HepG2 (cell line): ENCODE measurements around the gene FAM89B. TPM values are rescaled to one million over a fixed set of nuclear protein-coding genes. Genes with fewer than 3 reads are reported as not detected.

Source experiments
- HOXA3 ChIP-seq: sonication (generic); formaldehyde crosslinking; IDR thresholded peaks from 2 replicates; pipeline ENCODE4 v1.5.0; 2020; ENCODE audit warnings: missing genetic modification reagents
- PPARG ChIP-seq: conservative IDR thresholded peaks from 2 replicates; pipeline ENCODE4 v1.6.1; 2016; ENCODE audit warnings: missing biosample characterization, missing genetic modification reagents
- SALL1 ChIP-seq: sonication (generic); formaldehyde crosslinking; IDR thresholded peaks from 2 replicates; pipeline ENCODE4 v1.8.0; 2022; ENCODE audit warnings: mild to moderate bottlenecking, missing genetic modification reagents
- ZBTB7A ChIP-seq: sonication (generic); formaldehyde crosslinking; IDR thresholded peaks from 2 replicates; pipeline ENCODE4 v1.8.0; 2022; ENCODE audit warnings: mild to moderate bottlenecking, missing genetic modification reagents
- ZNF317 ChIP-seq: sonication (generic); formaldehyde crosslinking; IDR thresholded peaks from 2 replicates; pipeline ENCODE4 v1.5.0; 2020; ENCODE audit warnings: mild to moderate bottlenecking, missing genetic modification reagents
- ZNF776 ChIP-seq: sonication (generic); formaldehyde crosslinking; IDR thresholded peaks from 2 replicates; pipeline ENCODE4 v1.4.0; 2020; ENCODE audit warnings: mild to moderate bottlenecking, missing genetic modification reagents
- polyA plus RNA-seq, 8 experiments: library from polyadenylated mRNA; depleted of rRNA in 3 of 8; stranded (reverse) in 7 of 8; unstranded in 1 of 8; fragments of >200 nt; fragmentation: Illumina TruSeq in 4 of 8; extraction: Trizol in 4 of 8; gene quantifications; 2 replicates each; pipeline versions ENCODE4 v1.2.1 to v1.2.3, GENCODE V29; 2011 to 2016; ENCODE audit warnings: low read depth in 4 of 8, missing spikeins in 1 of 8, mixed read lengths in 1 of 8; ENCODE audit not compliant: insufficient read depth in 1 of 8
- total RNA-seq, 5 experiments: library from RNA; depleted of rRNA; stranded (reverse); fragments of >200 nt; fragmentation: Illumina TruSeq; extraction: Trizol; gene quantifications; 2 replicates each; pipeline ENCODE4 v1.2.3, GENCODE V29; 2016; ENCODE audit warnings: low read depth in 1 of 5
- TF ChIP-seq, protein P1 (sequence below): sonication (generic); formaldehyde crosslinking; IDR thresholded peaks from one replicate; pipeline ENCODE4 v1.5.1; 2020; ENCODE audit warnings: mild to moderate bottlenecking, missing genetic modification reagents; ENCODE audit errors: not compliant biosample characterization
- TF ChIP-seq, protein P2 (sequence below): sonication (generic); formaldehyde crosslinking; IDR thresholded peaks from 2 replicates; pipeline ENCODE4 v1.4.0; 2020; ENCODE audit warnings: missing genetic modification reagents, mild to moderate bottlenecking, borderline replicate concordance
- TF ChIP-seq, protein P3 (sequence below), 2 experiments: sonication (generic) in 1 of 2; formaldehyde crosslinking in 1 of 2; IDR thresholded peaks; 2 replicates each; pipeline versions ENCODE4 v1.4.0 to v1.6.1; 2018 to 2020; ENCODE audit warnings: missing genetic modification reagents in 2 of 2, borderline replicate concordance in 1 of 2, low read depth in 1 of 2, mild to moderate bottlenecking in 1 of 2, missing biosample characterization in 1 of 2
- TF ChIP-seq, protein P4 (sequence below): sonication (generic); formaldehyde crosslinking; IDR thresholded peaks from 2 replicates; pipeline ENCODE4 v1.5.1; 2020; ENCODE audit warnings: mild to moderate bottlenecking, missing genetic modification reagents, moderate library complexity
- TF ChIP-seq, protein P5 (sequence below): sonication (generic); formaldehyde crosslinking; IDR thresholded peaks from 2 replicates; pipeline ENCODE4 v1.4.0; 2020; ENCODE audit warnings: missing genetic modification reagents

Gene FAM89B
- total and polyA plus RNA-seq, 2 of the 13 experiments (the other 11 are each of a cell fraction or from before 2014, with no cell fraction given) = 5.7 to 8.0 TPM

DNA sequence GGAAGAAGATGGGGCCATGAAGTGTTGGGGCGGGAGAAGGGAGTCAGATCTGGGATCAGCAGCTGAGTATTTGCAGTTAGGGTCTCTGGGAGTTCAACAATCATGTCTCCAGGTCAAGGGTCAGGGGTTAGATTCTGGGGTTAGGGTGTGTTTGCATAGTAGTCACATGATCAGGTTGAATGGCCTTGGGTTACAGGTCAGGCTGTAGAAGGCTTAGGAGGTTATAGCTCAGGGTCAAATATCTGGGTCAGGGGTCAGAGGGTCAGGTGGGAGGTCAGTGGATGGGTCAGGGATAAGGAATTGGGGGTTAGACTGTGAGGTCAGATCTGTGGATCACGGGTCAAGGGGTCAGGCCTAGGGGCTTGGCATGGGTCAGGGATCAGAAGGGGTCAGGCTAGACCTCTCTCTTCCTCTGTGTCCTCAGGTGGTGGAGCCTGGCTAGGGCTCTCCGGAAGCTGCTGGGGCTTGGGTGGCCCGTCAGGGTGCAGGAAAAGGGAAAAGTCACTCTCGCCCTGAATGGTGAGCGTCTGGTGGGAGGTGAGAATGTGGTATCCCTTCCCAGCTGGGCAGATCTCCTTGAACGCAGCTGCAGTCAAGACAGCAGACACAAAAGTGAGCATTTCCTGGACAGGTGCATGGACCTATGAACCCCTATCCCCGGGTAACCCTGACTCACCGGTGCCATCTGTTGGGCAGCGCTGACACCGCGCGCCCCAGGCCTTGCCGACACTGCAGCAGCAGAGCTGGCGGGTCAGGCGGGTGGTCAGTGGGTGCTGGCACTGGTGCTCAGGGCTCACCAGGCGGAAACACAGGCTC lies 20.6 kb upstream of the FAM89B start (continued):
- TF ChIP-seq SALL1 (CRISPR knock-in tag) (peak; percentile 53; the same call in 1 of the 2 replicates), ZNF776 (CRISPR knock-in tag) (no peak), ZBTB7A (CRISPR knock-in tag) (peak; percentile 74; the same call in 1 of the 2 replicates), ZNF317 (CRISPR knock-in tag) (no peak), HOXA3 (CRISPR knock-in tag) (peak; percentile 74), PPARG (CRISPR knock-in tag) (peak; percentile 73)
- TF ChIP-seq, protein P1, sequence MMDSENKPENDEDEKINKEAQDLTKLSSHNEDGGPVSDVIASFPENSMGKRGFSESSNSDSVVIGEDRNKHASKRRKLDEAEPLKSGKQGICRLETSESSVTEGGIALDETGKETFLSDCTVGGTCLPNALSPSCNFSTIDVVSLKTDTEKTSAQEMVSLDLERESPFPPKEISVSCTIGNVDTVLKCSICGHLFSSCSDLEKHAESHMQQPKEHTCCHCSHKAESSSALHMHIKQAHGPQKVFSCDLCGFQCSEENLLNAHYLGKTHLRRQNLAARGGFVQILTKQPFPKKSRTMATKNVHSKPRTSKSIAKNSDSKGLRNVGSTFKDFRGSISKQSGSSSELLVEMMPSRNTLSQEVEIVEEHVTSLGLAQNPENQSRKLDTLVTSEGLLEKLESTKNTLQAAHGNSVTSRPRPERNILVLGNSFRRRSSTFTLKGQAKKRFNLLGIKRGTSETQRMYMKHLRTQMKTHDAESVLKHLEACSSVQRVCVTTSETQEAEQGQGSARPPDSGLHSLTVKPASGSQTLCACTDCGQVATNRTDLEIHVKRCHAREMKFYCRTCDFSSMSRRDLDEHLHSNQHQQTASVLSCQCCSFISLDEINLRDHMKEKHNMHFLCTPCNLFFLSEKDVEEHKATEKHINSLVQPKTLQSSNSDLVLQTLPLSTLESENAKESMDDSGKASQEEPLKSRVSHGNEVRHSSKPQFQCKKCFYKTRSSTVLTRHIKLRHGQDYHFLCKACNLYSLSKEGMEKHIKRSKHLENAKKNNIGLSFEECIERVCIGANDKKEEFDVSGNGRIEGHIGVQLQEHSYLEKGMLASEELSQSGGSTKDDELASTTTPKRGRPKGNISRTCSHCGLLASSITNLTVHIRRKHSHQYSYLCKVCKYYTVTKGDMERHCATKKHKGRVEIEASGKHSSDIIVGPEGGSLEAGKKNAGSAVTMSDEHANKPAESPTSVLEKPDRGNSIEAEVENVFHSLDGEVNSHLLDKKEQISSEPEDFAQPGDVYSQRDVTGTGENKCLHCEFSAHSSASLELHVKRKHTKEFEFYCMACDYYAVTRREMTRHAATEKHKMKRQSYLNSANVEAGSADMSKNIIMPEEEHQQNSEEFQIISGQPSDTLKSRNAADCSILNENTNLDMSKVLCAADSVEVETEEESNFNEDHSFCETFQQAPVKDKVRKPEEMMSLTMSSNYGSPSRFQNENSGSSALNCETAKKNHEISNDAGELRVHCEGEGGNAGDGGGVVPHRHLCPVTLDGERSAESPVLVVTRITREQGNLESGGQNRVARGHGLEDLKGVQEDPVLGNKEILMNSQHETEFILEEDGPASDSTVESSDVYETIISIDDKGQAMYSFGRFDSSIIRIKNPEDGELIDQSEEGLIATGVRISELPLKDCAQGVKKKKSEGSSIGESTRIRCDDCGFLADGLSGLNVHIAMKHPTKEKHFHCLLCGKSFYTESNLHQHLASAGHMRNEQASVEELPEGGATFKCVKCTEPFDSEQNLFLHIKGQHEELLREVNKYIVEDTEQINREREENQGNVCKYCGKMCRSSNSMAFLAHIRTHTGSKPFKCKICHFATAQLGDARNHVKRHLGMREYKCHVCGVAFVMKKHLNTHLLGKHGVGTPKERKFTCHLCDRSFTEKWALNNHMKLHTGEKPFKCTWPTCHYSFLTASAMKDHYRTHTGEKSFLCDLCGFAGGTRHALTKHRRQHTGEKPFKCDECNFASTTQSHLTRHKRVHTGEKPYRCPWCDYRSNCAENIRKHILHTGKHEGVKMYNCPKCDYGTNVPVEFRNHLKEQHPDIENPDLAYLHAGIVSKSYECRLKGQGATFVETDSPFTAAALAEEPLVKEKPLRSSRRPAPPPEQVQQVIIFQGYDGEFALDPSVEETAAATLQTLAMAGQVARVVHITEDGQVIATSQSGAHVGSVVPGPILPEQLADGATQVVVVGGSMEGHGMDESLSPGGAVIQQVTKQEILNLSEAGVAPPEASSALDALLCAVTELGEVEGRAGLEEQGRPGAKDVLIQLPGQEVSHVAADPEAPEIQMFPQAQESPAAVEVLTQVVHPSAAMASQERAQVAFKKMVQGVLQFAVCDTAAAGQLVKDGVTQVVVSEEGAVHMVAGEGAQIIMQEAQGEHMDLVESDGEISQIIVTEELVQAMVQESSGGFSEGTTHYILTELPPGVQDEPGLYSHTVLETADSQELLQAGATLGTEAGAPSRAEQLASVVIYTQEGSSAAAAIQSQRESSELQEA = no peak
- TF ChIP-seq, protein P2, sequence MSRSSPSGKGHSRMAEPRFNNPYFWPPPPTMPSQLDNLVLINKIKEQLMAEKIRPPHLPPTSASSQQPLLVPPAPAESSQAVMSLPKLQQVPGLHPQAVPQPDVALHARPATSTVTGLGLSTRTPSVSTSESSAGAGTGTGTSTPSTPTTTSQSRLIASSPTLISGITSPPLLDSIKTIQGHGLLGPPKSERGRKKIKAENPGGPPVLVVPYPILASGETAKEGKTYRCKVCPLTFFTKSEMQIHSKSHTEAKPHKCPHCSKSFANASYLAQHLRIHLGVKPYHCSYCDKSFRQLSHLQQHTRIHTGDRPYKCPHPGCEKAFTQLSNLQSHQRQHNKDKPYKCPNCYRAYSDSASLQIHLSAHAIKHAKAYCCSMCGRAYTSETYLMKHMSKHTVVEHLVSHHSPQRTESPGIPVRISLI (CRISPR knock-in tag) = 0 out of 2 replicates have a peak, but pooled peaks have one; percentile 20
- TF ChIP-seq, protein P3, sequence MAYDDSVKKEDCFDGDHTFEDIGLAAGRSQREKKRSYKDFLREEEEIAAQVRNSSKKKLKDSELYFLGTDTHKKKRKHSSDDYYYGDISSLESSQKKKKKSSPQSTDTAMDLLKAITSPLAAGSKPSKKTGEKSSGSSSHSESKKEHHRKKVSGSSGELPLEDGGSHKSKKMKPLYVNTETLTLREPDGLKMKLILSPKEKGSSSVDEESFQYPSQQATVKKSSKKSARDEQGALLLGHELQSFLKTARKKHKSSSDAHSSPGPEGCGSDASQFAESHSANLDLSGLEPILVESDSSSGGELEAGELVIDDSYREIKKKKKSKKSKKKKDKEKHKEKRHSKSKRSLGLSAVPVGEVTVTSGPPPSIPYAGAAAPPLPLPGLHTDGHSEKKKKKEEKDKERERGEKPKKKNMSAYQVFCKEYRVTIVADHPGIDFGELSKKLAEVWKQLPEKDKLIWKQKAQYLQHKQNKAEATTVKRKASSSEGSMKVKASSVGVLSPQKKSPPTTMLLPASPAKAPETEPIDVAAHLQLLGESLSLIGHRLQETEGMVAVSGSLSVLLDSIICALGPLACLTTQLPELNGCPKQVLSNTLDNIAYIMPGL (CRISPR knock-in tag; IDR thresholded peaks at IDR 0.05; ENCODE audit: borderline replicate concordance in 1 of 2, low read depth in 1 of 2) = 0 out of 4 replicates have a peak, but pooled peaks have one; percentile 34 to 42
- TF ChIP-seq, protein P4, sequence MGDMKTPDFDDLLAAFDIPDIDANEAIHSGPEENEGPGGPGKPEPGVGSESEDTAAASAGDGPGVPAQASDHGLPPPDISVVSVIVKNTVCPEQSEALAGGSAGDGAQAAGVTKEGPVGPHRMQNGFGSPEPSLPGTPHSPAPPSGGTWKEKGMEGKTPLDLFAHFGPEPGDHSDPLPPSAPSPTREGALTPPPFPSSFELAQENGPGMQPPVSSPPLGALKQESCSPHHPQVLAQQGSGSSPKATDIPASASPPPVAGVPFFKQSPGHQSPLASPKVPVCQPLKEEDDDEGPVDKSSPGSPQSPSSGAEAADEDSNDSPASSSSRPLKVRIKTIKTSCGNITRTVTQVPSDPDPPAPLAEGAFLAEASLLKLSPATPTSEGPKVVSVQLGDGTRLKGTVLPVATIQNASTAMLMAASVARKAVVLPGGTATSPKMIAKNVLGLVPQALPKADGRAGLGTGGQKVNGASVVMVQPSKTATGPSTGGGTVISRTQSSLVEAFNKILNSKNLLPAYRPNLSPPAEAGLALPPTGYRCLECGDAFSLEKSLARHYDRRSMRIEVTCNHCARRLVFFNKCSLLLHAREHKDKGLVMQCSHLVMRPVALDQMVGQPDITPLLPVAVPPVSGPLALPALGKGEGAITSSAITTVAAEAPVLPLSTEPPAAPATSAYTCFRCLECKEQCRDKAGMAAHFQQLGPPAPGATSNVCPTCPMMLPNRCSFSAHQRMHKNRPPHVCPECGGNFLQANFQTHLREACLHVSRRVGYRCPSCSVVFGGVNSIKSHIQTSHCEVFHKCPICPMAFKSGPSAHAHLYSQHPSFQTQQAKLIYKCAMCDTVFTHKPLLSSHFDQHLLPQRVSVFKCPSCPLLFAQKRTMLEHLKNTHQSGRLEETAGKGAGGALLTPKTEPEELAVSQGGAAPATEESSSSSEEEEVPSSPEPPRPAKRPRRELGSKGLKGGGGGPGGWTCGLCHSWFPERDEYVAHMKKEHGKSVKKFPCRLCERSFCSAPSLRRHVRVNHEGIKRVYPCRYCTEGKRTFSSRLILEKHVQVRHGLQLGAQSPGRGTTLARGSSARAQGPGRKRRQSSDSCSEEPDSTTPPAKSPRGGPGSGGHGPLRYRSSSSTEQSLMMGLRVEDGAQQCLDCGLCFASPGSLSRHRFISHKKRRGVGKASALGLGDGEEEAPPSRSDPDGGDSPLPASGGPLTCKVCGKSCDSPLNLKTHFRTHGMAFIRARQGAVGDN (CRISPR knock-in tag) = peak; percentile 75
- TF ChIP-seq, protein P5, sequence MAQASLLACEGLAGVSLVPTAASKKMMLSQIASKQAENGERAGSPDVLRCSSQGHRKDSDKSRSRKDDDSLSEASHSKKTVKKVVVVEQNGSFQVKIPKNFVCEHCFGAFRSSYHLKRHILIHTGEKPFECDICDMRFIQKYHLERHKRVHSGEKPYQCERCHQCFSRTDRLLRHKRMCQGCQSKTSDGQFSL (CRISPR knock-in tag) = no peak
